ENCODE data around the gene PCSK1. TPM values are rescaled to one million over a fixed set of nuclear protein-coding genes. Genes with fewer than 3 reads are reported as not detected.
A peak's percentile ranks its signal among the peaks of the same experiment; 100 is the strongest.

Gene PCSK1
- total and polyA plus RNA-seq, 3 experiments from 2014 or later: not detected

- H3K4me1 ChIP-seq (ENCODE audit: insufficient read depth, low read length): no peaks in the 10 kb centered on the region
- peaks cover 3% of the 10 kb centered on the region for H3K27me3 ChIP-seq (ENCODE audit: insufficient read depth, low read length, poor library complexity, severe bottlenecking)
- CTCF ChIA-PET: interaction anchor here (1.4 kb wide), 2 partner anchors 9 to 13 kb away, joined by 3 to 4 read pairs; no protein-coding TSS in a partner anchor
- Mint-ChIP-seq H3K27ac (no peak overlapping the region), H3K4me1 (peaks cover under 1 to 8% (median 3%) of the 10 kb centered on the region in 3 donors), H3K9me3 (peaks cover 0 to under 1% (median 0%) of the 10 kb centered on the region in 5 donors), H3K27me3 (peaks cover 19 to 75% of the 10 kb centered on the region in 2 donors), H3K36me3 (no peaks in the 10 kb centered on the region), H3K4me3 (no peak overlapping the region)
- H3K4me3 ChIP-seq (ENCODE audit: low read length): no peak overlapping the region
- H3K27ac ChIP-seq (ENCODE audit: low read depth, low read length): no peak overlapping the region
- POLR2A ChIA-PET: no interaction called here
- no peak for DNase-seq
- H3K9me3 ChIP-seq (ENCODE audit: low read length): no peaks in the 10 kb centered on the region
- H3K36me3 ChIP-seq (ENCODE audit: insufficient read depth, low read length): no peaks in the 10 kb centered on the region
Measured at GRCh38 chr5:96439477-96440184, 6.6 kb upstream of the PCSK1 start.

- Histone ChIP-seq H3K27me3 (ENCODE audit: insufficient read depth, low read length, poor library complexity, severe bottlenecking) (peaks cover 18% of the 10 kb centered on the region), H3K4me1 (ENCODE audit: insufficient read depth, low read length) (no peaks in the 10 kb centered on the region), H3K36me3 (ENCODE audit: insufficient read depth, low read length) (no peaks in the 10 kb centered on the region), H3K9me3 (ENCODE audit: low read length) (no peaks in the 10 kb centered on the region), H3K27ac (ENCODE audit: low read depth, low read length) (no peak overlapping the region), H3K4me3 (ENCODE audit: low read length) (no peak overlapping the region)
- peaks cover 53 to 86% of the 10 kb centered on the region in 2 donors for H3K27me3 Mint-ChIP-seq
- H3K9me3 Mint-ChIP-seq: peaks cover 0 to 10% (median 6%) of the 10 kb centered on the region in 5 donors
- H3K36me3 Mint-ChIP-seq: no peaks in the 10 kb centered on the region
- CTCF ChIA-PET: interaction anchor here (0.8 kb wide), 1 partner anchor 11 kb away, joined by 3 read pairs; no protein-coding TSS in a partner anchor
- peaks cover 7 to 13% (median 9%) of the 10 kb centered on the region in 3 donors for H3K4me1 Mint-ChIP-seq
- no peak overlapping the region for H3K4me3 Mint-ChIP-seq
- peak in 2 of 5 donors; percentile 0 to 52 for DNase-seq
- POLR2A ChIA-PET: no interaction called here
- no peak overlapping the region for H3K27ac Mint-ChIP-seq
Measured at GRCh38 chr5:96434201-96434645, 1.2 kb upstream of the PCSK1 start.

- Histone ChIP-seq H3K27ac (ENCODE audit: low read depth, low read length) (no peak overlapping the region), H3K4me1 (ENCODE audit: insufficient read depth, low read length) (no peaks in the 10 kb centered on the region), H3K27me3 (ENCODE audit: insufficient read depth, low read length, poor library complexity, severe bottlenecking) (peaks cover 18% of the 10 kb centered on the region), H3K9me3 (ENCODE audit: low read length) (no peaks in the 10 kb centered on the region), H3K36me3 (ENCODE audit: insufficient read depth, low read length) (no peaks in the 10 kb centered on the region), H3K4me3 (ENCODE audit: low read length) (no peak overlapping the region)
- Mint-ChIP-seq H3K27ac (peak overlapping the region in 1 of 8 donors; percentile 27), H3K36me3 (no peaks in the 10 kb centered on the region), H3K4me1 (peaks cover 7 to 13% (median 9%) of the 10 kb centered on the region in 3 donors), H3K4me3 (no peak overlapping the region), H3K9me3 (peaks cover 0 to 10% (median 6%) of the 10 kb centered on the region in 5 donors), H3K27me3 (peaks cover 50 to 76% of the 10 kb centered on the region in 2 donors)
- CTCF ChIA-PET: no interaction called here
- POLR2A ChIA-PET: no interaction called here
- DNase-seq: no peak
Measured at GRCh38 chr5:96432216-96433065, 607 bp downstream of the PCSK1 start.

- ChIA-PET CTCF (no interaction called here), POLR2A (no interaction called here)
- Histone ChIP-seq H3K27ac (ENCODE audit: low read depth, low read length) (no peak overlapping the region), H3K9me3 (ENCODE audit: low read length) (no peaks in the 10 kb centered on the region), H3K4me1 (ENCODE audit: insufficient read depth, low read length) (no peaks in the 10 kb centered on the region), H3K36me3 (ENCODE audit: insufficient read depth, low read length) (no peaks in the 10 kb centered on the region), H3K27me3 (ENCODE audit: insufficient read depth, low read length, poor library complexity, severe bottlenecking) (peaks cover 18% of the 10 kb centered on the region), H3K4me3 (ENCODE audit: low read length) (no peak overlapping the region)
- Mint-ChIP-seq H3K27ac (peak overlapping the region in 1 of 8 donors; percentile 8), H3K27me3 (peaks cover 46 to 75% of the 10 kb centered on the region in 2 donors), H3K36me3 (no peaks in the 10 kb centered on the region), H3K9me3 (peaks cover 0 to 10% (median 6%) of the 10 kb centered on the region in 5 donors), H3K4me3 (no peak overlapping the region), H3K4me1 (peaks cover 7 to 13% (median 9%) of the 10 kb centered on the region in 3 donors)
- no peak for DNase-seq
Measured at GRCh38 chr5:96431376-96432187, 1.5 kb downstream of the PCSK1 start.

GRCh38 chr5:96427824-96428223 is 5.2 kb downstream of the PCSK1 start:
- Histone ChIP-seq H3K27me3 (ENCODE audit: insufficient read depth, low read length, poor library complexity, severe bottlenecking) (peaks cover 11% of the 10 kb centered on the region), H3K4me1 (ENCODE audit: insufficient read depth, low read length) (no peaks in the 10 kb centered on the region), H3K36me3 (ENCODE audit: insufficient read depth, low read length) (no peaks in the 10 kb centered on the region), H3K27ac (ENCODE audit: low read depth, low read length) (no peak overlapping the region), H3K4me3 (ENCODE audit: low read length) (no peak overlapping the region), H3K9me3 (ENCODE audit: low read length) (no peaks in the 10 kb centered on the region)
- no peaks in the 10 kb centered on the region for H3K36me3 Mint-ChIP-seq
- CTCF ChIA-PET: no interaction called here
- no peak for DNase-seq
- H3K9me3 Mint-ChIP-seq: peaks cover 0 to 6% (median 3%) of the 10 kb centered on the region in 5 donors
- H3K27me3 Mint-ChIP-seq: peaks cover 26 to 66% of the 10 kb centered on the region in 2 donors
- POLR2A ChIA-PET: no interaction called here
- peaks cover 2% of the 10 kb centered on the region in 3 donors for H3K4me1 Mint-ChIP-seq
- no peak overlapping the region for H3K4me3 Mint-ChIP-seq
- H3K27ac Mint-ChIP-seq: no peak overlapping the region

GRCh38 chr5:96426831-96427230 is 6.2 kb downstream of the PCSK1 start:
- Histone ChIP-seq H3K36me3 (ENCODE audit: insufficient read depth, low read length) (no peaks in the 10 kb centered on the region), H3K4me3 (ENCODE audit: low read length) (no peak overlapping the region), H3K27ac (ENCODE audit: low read depth, low read length) (no peak overlapping the region), H3K4me1 (ENCODE audit: insufficient read depth, low read length) (no peaks in the 10 kb centered on the region), H3K27me3 (ENCODE audit: insufficient read depth, low read length, poor library complexity, severe bottlenecking) (peaks cover 5% of the 10 kb centered on the region), H3K9me3 (ENCODE audit: low read length) (no peaks in the 10 kb centered on the region)
- no peak overlapping the region for H3K4me3 Mint-ChIP-seq
- peaks cover 17 to 68% of the 10 kb centered on the region in 2 donors for H3K27me3 Mint-ChIP-seq
- no peaks in the 10 kb centered on the region for H3K36me3 Mint-ChIP-seq
- ChIA-PET CTCF (no interaction called here), POLR2A (no interaction called here)
- peaks cover 0 to 6% (median 2%) of the 10 kb centered on the region in 5 donors for H3K9me3 Mint-ChIP-seq
- no peak for DNase-seq
- no peak overlapping the region for H3K27ac Mint-ChIP-seq
- H3K4me1 Mint-ChIP-seq: peaks cover 0 to 2% (median 0%) of the 10 kb centered on the region in 3 donors

GRCh38 chr5:96425443-96425842 is 7.6 kb downstream of the PCSK1 start:
- H3K27me3 ChIP-seq (ENCODE audit: insufficient read depth, low read length, poor library complexity, severe bottlenecking): no peaks in the 10 kb centered on the region
- H3K27ac Mint-ChIP-seq: no peak overlapping the region
- H3K27ac ChIP-seq (ENCODE audit: low read depth, low read length): no peak overlapping the region
- no peak overlapping the region for H3K4me3 ChIP-seq (ENCODE audit: low read length)
- ChIA-PET CTCF (no interaction called here), POLR2A (no interaction called here)
- H3K36me3 ChIP-seq (ENCODE audit: insufficient read depth, low read length): no peaks in the 10 kb centered on the region
- no peaks in the 10 kb centered on the region for H3K4me1 Mint-ChIP-seq
- H3K36me3 Mint-ChIP-seq: no peaks in the 10 kb centered on the region
- H3K27me3 Mint-ChIP-seq: peaks cover 6 to 69% of the 10 kb centered on the region in 2 donors
- no peak overlapping the region for H3K4me3 Mint-ChIP-seq
- no peak for DNase-seq
- no peaks in the 10 kb centered on the region for H3K9me3 Mint-ChIP-seq
- no peaks in the 10 kb centered on the region for H3K4me1 ChIP-seq (ENCODE audit: insufficient read depth, low read length)
- H3K9me3 ChIP-seq (ENCODE audit: low read length): no peaks in the 10 kb centered on the region

Measured in CD8-positive, alpha-beta memory T cell (primary cell).